Ishikawa (cell line): Measurements from ENCODE around the gene CFAP46.

Source experiments
- CEBPB ChIP-seq: IDR thresholded peaks from 2 replicates; pipeline ENCODE4 v1.6.1; 2012
- EGR1 ChIP-seq: IDR thresholded peaks from 2 replicates; pipeline ENCODE4 v1.6.1; 2012
- MAX ChIP-seq: IDR thresholded peaks from 2 replicates; pipeline ENCODE4 v1.6.1; 2012
- RAD21 ChIP-seq: IDR thresholded peaks from 2 replicates; pipeline ENCODE4 v1.6.1; 2012; ENCODE audit warnings: low read depth
- TAF1 ChIP-seq: IDR thresholded peaks from 2 replicates; pipeline ENCODE4 v1.6.1; 2012; ENCODE audit warnings: low read depth, mild to moderate bottlenecking
- USF1 ChIP-seq: IDR thresholded peaks from 2 replicates; pipeline ENCODE4 v1.6.1; 2012
- YY1 ChIP-seq: IDR thresholded peaks from 2 replicates; pipeline ENCODE4 v1.6.1; 2012; ENCODE audit warnings: low read depth

- TF ChIP-seq USF1 (no peak), MAX (no peak), CEBPB (no peak), RAD21 (no peak), YY1 (no peak), TAF1 (no peak), EGR1 (no peak)
Observed at GRCh38 chr10:132980426-132981172, 38.2 kb upstream of the CFAP46 start.
